Activated CD4-positive, alpha-beta T cell treated with anti-CD3 and anti-CD28 coated beads, Interleukin-2, amount 50 U/mL, for 16 hours (primary cell): ENCODE data around the gene IGSF21.
"Not testable (repeated sequence)": the region's sequence is repeated elsewhere in the genome, so short reads cannot be mapped to it uniquely, and the experiment has no call there.

Source experiments
- DNase-seq: peaks from one replicate; pipeline ENCODE4 v3.0.0-alpha.2; 2020

The IGSF21 gene

GRCh38 chr1:18411820-18412641 lies 304.4 kb downstream of the IGSF21 start:
- DNase-seq: no peak

DNA sequence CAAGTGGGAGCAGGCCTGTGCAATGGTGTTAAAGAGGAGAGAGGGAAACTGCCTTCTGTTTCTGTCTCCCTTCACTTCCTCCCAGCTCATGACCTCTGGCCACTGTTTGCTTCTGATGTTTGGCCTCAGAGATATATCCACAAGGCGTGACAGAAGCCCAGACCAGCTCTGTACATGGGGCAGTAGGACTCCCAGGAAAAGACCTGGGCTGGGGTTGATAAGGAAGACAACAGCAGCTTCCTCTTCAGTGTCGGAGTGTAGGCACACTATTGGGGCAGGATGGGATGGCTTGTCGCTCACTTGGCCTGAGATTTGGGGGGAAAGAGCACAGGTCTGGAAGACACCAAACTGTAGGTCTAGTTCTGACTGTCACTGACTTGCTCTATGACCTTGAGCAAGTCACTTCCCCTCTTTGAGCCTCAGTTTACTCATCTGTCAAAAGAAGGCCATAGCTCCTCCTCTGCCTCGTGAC lies 305.3 kb downstream of the IGSF21 start:
- DNase-seq: no peak

DNA sequence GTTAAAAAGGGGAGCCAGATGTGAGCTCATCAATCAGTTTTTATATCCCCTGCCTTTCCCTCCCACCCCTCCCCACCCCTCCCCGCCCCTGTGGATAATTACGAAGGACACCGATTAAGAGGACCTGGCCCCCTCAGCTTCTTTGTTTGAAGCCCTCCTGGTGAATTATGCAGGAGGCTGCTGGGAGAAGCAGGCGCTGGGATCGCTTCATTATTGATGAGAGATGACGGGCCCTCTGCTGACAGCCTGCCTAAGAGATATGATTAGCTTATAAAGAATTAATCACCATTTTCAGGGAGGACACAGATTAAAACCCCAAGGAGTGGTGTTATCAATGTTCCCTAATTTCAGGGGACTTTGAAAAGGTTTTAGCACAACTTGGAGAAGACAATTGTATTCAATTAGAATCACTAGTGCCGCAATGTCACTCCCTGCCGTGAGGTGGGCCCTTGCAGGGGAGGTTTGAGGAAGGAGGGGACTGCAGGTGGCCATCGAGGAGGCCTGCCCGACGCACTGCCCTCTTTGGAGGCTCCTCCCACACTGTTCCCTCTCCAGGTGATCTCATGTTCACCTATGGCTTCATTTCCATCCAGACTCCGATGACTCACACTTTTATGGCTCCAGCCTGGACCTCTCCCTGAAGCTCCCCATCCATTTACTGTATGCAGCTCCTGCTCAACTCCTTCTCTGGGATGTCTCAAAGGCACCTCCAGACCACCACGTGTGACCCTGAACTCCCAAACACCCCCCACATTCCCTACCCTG lies 306.1 kb downstream of the IGSF21 start:
- DNase-seq: no peak

GRCh38 chr1:18414321-18414720 lies 306.7 kb downstream of the IGSF21 start:
- no peak for DNase-seq

DNA sequence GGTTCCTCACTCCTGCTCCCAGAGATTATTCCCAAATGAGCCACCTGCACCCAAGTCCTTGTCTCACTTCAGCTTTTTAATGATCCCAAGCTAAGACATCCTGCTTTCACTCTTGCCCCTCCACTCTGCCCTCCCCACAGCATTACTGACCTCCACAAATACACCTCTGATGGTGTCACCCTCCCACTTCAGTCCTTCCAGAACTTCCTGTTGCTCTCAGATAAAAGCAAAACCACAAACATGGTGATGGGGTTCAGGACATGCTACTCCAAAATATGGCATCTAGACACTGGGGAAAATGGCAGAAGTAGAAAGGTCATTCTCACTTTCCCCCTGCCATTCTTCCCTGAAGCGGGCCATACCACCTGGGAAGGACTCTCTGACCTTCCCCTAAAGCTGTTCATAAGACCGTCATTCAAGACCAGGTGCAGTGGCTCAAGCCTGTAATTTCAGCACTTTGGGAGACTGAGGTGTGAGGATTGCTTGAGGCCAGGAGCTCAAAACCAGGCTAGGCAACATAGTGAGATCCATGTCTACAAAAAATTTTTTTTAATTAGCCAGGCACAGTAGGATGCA lies 307.4 kb downstream of the IGSF21 start:
- no peak for DNase-seq

- no peak for DNase-seq
Measured at GRCh38 chr1:18415448-18416027, 307.9 kb downstream of the IGSF21 start.

GRCh38 chr1:18416126-18416525 lies 308.5 kb downstream of the IGSF21 start:
- not testable (repeated sequence) for DNase-seq

DNA sequence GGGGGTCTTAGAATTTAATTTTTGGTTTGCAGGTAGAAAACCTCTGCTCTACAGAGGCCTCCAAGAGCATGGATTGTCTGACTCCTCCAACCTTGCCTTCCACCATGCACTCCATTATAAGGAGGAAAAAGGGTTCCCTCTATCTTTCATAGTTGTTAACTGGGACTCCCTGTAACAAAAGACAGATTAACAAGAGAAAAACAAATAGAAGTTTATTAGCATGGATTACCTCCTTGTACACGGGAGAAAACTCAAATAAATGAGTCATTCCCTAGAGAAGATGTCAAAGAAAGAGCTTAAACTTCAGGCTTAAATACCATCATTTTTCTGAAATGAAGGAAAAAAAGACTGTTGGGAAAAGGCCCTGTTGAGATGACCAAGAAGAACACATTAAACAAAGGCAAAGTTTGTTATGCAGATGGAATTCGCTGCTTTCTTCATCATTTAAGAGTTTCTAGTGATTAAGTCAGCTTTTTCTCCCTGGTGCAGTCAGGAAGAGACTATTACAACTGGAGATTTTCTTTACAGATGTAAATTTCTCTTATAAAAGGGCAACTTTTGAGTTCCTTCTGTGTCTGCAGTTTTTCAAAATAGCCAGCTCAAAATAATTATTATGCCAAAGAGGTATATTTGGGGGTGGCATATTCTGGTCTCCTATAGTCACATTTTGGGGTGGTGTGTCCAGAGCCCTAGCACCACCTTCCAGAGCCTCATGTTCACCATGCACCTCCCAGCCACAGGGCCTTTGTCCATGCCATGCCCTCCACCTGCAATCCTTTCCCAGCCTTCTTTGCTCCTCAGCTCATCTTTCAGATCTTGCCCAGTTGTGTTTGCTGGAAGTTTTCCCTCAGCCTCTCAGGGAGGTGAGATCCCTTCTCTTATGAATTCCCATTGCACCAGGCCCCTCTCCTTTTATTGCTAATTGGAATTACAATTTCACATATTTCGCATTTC lies 310.0 kb downstream of the IGSF21 start:
- DNase-seq: no peak

- no peak for DNase-seq
Measured at GRCh38 chr1:18419113-18419844, 311.7 kb downstream of the IGSF21 start.

GRCh38 chr1:18419845-18420184 lies 312.2 kb downstream of the IGSF21 start:
- no peak for DNase-seq

DNA sequence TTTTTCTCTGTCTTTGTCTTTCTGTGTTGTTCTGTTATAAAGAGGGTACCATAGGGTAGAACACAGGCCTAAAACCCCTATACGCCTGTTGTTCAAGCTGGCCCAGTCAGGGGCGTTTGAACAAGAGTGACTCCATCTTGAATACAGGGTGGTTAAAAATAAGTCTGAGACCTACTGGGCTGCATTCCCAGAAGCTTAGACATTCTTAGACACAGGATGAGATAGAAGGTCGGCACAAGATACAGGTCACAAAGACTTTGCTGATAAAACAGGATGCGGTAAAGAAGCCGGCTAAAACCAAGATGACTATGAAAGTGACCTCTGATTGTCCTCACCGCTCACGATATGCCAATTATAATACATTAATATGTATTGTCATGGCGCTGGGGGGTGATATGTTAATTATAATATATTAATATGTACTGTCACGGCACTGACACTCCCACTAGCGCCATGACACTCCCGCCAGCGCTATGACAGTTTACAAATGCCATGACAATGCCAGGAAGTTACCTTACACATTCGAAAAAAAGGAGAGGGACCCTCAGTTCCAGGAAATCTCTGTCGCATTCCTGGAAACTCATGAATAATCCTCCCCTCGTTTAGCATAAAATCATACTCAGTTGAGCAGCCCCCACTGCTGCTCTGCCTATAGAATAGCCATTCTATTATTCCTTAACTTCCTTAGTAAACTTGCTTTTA lies 314.6 kb downstream of the IGSF21 start:
- DNase-seq: no peak

DNA sequence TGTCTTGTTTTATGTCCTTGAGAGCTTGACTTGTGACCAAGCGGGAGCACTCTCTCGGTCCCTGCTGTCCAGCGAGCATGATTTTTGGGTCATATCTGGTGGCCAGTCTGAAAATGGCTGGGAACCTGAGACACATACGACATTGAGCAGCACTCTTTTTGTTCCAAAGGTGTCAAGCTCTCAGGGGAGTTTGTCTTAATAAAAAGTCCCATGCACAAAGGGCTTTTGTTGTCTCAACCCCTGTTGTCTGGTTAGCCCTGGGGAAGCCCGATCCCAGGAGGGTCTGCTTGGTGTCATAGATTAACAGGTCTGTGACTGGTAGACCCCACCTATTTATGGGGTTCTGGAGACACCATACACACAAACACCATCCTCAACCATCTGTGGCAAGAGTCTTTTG lies 315.4 kb downstream of the IGSF21 start:
- DNase-seq: no peak

GRCh38 chr1:18426580-18426979 lies 319.0 kb downstream of the IGSF21 start:
- DNase-seq: no peak
